Activated CD4-positive, alpha-beta T cell treated with anti-CD3 and anti-CD28 coated beads, Interleukin-2, amount 10 ng/mL, durations not matched to agents 7 days and 5 days (primary cell): ENCODE results near the gene TAS2R8. TPM values are rescaled to one million over a fixed set of nuclear protein-coding genes. Genes with fewer than 3 reads are reported as not detected.

ENCODE experiments used
- CTCF ChIA-PET: fragments of 350-600 bp; sonication (Branson Sonifier 250); formaldehyde crosslinking; loops from one replicate; lab custom pipeline; 2021; ENCODE audit warnings: antibody characterized with exemption; lab: Charles Lee
- POLR2A ChIA-PET: fragments of 350-600 bp; sonication (Branson Sonifier 250); formaldehyde crosslinking; loops from one replicate; lab custom pipeline; 2021; ENCODE audit warnings: antibody characterized with exemption; lab: Charles Lee
- DNase-seq: peaks from one replicate; pipeline ENCODE4 v3.0.0-alpha.2; 2020
- H3K27ac Mint-ChIP-seq: one replicate; pipeline ENCODE4 v1.8.0; 2021; ENCODE audit warnings: mild to moderate bottlenecking, moderate library complexity, mixed read lengths
- H3K27me3 Mint-ChIP-seq: one replicate; pipeline ENCODE4 v1.8.0; 2021; ENCODE audit warnings: mixed read lengths
- H3K36me3 Mint-ChIP-seq: one replicate; pipeline ENCODE4 v1.8.0; 2021; ENCODE audit warnings: low read depth, mixed read lengths
- H3K4me1 Mint-ChIP-seq: one replicate; pipeline ENCODE4 v1.8.0; 2021; ENCODE audit warnings: mixed read lengths
- H3K4me3 Mint-ChIP-seq: one replicate; pipeline ENCODE4 v1.8.0; 2021; ENCODE audit warnings: mild to moderate bottlenecking, moderate library complexity, mixed read lengths
- H3K9me3 Mint-ChIP-seq: one replicate; pipeline ENCODE4 v1.8.0; 2021; ENCODE audit warnings: mixed read lengths
- total RNA-seq, 2 experiments: library from RNA; stranded (reverse); gene quantifications; one replicate each; pipeline ENCODE4 v1.2.3, GENCODE V29; 2021

The TAS2R8 gene, protein sequence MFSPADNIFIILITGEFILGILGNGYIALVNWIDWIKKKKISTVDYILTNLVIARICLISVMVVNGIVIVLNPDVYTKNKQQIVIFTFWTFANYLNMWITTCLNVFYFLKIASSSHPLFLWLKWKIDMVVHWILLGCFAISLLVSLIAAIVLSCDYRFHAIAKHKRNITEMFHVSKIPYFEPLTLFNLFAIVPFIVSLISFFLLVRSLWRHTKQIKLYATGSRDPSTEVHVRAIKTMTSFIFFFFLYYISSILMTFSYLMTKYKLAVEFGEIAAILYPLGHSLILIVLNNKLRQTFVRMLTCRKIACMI
- not detected for total RNA-seq

DNA sequence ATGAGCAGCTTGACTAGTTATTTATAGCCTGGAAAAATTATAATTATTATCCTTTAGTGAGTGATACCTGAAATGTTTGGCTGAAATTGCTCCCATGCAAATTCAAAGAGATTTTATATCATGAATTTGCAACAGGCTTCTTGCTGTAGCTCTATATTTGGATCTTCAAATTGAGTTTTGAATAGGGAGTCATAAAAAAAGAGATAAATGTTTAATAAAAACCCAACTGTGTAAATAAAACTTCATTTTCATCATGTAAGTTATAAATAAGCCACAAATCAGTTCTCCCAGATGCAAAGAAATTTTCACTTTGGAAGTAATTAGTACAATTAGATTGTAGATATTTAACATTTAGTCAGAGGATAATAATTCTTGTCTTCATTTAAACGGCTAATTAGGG is at the start of gene TAS2R8:
TAS2R8 (minus strand) TSS at position 101 of the 400 bp plus-strand sequence. CDS start 306 bp downstream, outside the sequence.
- ChIA-PET POLR2A (no interaction called here), CTCF (no interaction called here)
- H3K36me3 Mint-ChIP-seq = no peaks in the 10 kb centered on the region
- H3K27ac Mint-ChIP-seq = no peak within 1 kb of the TSS
- H3K9me3 Mint-ChIP-seq = no peaks in the 10 kb centered on the region
- H3K27me3 Mint-ChIP-seq = peaks cover 37% of the 10 kb centered on the region
- DNase-seq = no peak
- H3K4me1 Mint-ChIP-seq = peaks cover 3% of the 10 kb centered on the region
- no peak within 1 kb of the TSS for H3K4me3 Mint-ChIP-seq

DNA sequence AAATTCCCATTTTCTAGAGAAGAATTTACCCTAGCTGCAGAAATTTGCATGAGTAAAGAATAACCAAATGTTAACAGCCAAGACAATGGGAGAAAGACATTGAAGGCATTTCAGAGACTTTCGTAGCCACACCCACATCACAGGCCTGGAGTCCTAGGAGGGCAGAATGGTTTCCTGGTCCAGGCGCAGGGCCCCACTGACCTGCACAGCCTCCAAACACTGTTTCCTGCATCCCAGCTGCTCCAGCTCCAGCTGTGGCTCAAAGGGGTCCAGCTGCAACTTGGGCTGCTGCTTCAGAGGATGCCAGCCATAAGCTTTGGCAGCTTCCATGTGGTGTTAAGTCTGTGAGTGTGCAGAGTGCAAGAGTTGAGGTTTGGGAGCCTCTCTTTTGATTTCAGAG is 48.7 kb upstream of the TAS2R8 start:
- ChIA-PET CTCF (no interaction called here), POLR2A (no interaction called here)
- Mint-ChIP-seq H3K4me1 (peaks cover 16% of the 10 kb centered on the region), H3K4me3 (no peak overlapping the region), H3K9me3 (peaks cover 40% of the 10 kb centered on the region), H3K27me3 (no peaks in the 10 kb centered on the region), H3K27ac (no peak overlapping the region), H3K36me3 (peaks cover 59% of the 10 kb centered on the region)
- no peak for DNase-seq

DNA sequence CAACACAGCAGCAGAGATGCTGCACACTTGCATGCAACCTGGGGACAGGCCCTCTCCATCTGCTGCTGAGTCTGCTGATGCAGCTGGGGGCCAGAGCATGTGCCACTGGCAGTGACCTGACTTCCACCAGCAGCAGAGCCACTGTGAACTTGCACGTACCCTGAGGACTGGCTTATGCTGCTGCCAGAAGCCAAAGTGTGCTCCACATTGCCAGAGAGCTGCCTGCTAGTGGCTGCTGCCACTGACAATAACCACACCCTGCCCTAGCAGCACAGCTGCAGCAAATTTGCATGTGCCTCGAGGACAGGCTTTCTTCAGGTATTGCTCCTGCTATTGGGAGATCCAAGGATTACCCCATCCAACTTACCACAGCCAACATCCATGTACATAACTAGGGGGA is 46.7 kb upstream of the TAS2R8 start:
- peaks cover 44% of the 10 kb centered on the region for H3K9me3 Mint-ChIP-seq
- no peak overlapping the region for H3K4me3 Mint-ChIP-seq
- no peak overlapping the region for H3K27ac Mint-ChIP-seq
- POLR2A ChIA-PET = no interaction called here
- H3K36me3 Mint-ChIP-seq = peaks cover 55% of the 10 kb centered on the region
- no peaks in the 10 kb centered on the region for H3K27me3 Mint-ChIP-seq
- DNase-seq = no peak
- H3K4me1 Mint-ChIP-seq = peaks cover 36% of the 10 kb centered on the region
- CTCF ChIA-PET = no interaction called here

DNA sequence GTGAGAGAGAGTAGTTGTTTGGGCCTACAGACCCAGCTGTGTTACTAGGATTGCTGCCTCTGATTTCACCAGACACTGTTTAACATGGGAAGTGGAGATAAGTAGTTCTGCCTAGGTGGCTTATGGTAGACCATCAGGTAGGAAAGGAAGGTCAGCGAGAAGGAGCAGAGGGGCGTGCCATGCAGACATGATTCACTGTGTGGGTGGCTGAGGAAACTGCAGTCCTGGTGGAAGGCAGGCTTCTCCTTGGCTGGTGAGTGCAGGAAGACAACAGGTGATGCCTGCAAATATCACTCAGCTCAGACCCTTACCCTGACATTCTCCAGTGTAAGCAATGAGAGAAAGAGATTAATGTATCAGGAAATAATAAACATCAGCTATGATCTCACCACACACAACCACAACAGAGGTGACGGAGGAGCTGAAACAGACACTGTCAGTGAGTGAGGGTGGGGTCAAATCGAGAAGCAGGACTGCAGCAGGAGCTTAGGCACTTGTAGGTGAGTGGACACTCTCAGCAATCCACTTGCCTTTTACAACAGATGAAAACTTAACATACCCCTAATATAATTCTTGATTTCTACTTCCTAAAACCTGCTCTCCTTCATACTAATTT is 44.3 kb upstream of the TAS2R8 start:
- Mint-ChIP-seq H3K9me3 (peaks cover 26% of the 10 kb centered on the region), H3K27ac (peak overlapping the region; percentile 32), H3K27me3 (no peaks in the 10 kb centered on the region), H3K36me3 (peaks cover 53% of the 10 kb centered on the region), H3K4me3 (no peak overlapping the region), H3K4me1 (peaks cover 43% of the 10 kb centered on the region)
- POLR2A ChIA-PET = no interaction called here
- CTCF ChIA-PET = no interaction called here
- no peak for DNase-seq

DNA sequence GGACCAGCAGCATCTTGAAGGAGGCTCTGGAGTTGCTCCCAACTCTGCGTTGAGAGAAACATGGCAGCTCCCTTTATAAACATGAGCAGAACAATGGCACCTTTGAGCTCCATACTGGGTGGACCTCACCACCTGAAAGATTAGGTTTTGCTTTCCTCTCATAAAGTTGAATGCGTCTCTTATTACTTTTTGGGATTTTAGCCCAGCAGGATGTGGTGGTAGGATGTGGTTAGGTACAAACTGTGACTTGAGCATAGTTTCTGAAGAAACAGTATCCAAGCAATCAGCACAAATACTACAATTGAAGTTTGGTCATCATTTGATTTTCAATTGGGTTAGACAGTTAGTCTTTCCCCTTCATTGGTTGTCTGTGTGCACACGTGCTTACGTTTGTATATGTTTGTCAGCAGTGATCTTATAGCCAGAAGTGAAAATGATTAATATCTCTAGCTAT is 42.4 kb upstream of the TAS2R8 start, which contains the start of gene PRR4:
PRR4 (minus strand) TSS at position 51 of the 454 bp plus-strand sequence; CDS start at position 13, 38 bp downstream.
- peaks cover 16% of the 10 kb centered on the region for H3K9me3 Mint-ChIP-seq
- POLR2A ChIA-PET = no interaction called here
- no peak within 1 kb of the TSS for H3K4me3 Mint-ChIP-seq
- H3K27me3 Mint-ChIP-seq = no peaks in the 10 kb centered on the region
- CTCF ChIA-PET = no interaction called here
- peak; percentile 69 for DNase-seq
- peaks cover 43% of the 10 kb centered on the region for H3K4me1 Mint-ChIP-seq
- peak within 1 kb of the TSS; percentile 76 for H3K27ac Mint-ChIP-seq
- peaks cover 42% of the 10 kb centered on the region for H3K36me3 Mint-ChIP-seq

DNA sequence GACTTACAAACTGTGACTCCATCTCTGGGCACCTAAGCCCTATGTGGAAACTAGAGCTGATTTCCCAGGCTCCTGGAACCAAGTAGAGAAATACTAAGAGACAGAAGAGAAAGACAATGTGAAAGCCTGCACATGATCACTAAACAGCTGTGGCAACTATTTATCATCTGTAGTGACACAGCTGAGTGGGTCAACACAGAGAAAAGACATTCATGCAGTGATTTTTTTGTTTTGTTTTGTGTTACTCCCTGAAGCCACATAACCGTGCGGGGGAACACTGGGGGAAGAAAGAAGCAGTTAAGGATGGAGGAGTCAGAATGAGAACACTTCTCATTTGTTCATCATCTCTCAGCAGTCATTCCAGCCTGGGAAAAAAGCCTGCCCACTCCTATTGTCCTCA is 40.7 kb upstream of the TAS2R8 start:
- H3K9me3 Mint-ChIP-seq = peaks cover 16% of the 10 kb centered on the region
- H3K4me1 Mint-ChIP-seq = peaks cover 43% of the 10 kb centered on the region
- DNase-seq = no peak
- H3K27me3 Mint-ChIP-seq = no peaks in the 10 kb centered on the region
- no peak overlapping the region for H3K4me3 Mint-ChIP-seq
- H3K27ac Mint-ChIP-seq = no peak overlapping the region
- H3K36me3 Mint-ChIP-seq = peaks cover 42% of the 10 kb centered on the region
- ChIA-PET CTCF (interaction anchor here (0.6 kb wide), 1 partner anchor 1824 kb away, joined by 3 read pairs; no protein-coding TSS in a partner anchor), POLR2A (no interaction called here)

DNA sequence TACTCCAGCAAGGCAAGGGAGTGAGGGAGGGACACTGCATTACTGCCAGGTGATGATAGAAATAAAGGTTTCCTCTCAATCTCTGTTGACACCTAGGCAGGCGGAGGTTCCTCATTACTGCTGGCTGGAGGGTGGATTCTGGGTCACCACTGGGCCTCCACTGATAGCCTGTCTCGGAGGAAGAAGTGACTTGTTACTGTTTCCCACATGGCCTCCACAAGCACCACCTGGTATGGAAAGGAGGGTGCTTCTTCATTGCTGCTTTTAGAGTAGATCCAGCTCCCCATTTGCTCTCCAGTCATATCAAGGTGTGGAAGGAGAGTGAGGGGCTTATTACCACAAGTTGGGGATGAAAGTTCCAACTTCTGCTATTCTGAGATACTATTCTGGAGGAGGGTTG is 35.8 kb upstream of the TAS2R8 start:
- H3K4me1 Mint-ChIP-seq = peaks cover 2% of the 10 kb centered on the region
- DNase-seq = no peak
- ChIA-PET POLR2A (no interaction called here), CTCF (no interaction called here)
- no peak overlapping the region for H3K4me3 Mint-ChIP-seq
- H3K27me3 Mint-ChIP-seq = no peaks in the 10 kb centered on the region
- peaks cover 18% of the 10 kb centered on the region for H3K36me3 Mint-ChIP-seq
- H3K27ac Mint-ChIP-seq = no peak overlapping the region
- no peaks in the 10 kb centered on the region for H3K9me3 Mint-ChIP-seq

DNA sequence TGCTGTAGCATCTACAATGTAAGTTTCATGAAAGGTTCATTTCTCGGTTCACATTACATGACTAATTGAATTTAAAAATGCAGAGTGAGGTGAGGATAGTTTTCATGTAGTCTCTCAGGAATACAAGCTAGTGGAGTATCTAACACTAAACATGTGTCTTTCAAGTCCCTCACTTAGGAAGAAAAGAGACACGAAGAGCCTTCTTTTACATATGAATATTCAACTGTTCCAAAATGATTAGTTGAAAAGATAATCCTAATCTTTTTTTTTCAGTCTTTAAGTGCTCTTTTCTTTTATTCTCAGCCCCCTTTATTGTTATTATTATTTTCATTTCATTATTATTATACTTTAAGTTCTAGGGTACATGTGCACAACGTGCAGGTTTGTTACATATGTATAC is 31.4 kb upstream of the TAS2R8 start:
- no peak for DNase-seq
- POLR2A ChIA-PET = no interaction called here
- H3K4me3 Mint-ChIP-seq = no peak overlapping the region
- H3K9me3 Mint-ChIP-seq = no peaks in the 10 kb centered on the region
- CTCF ChIA-PET = no interaction called here
- H3K4me1 Mint-ChIP-seq = no peaks in the 10 kb centered on the region
- no peaks in the 10 kb centered on the region for H3K27me3 Mint-ChIP-seq
- no peak overlapping the region for H3K27ac Mint-ChIP-seq
- H3K36me3 Mint-ChIP-seq = peaks cover 7% of the 10 kb centered on the region

DNA sequence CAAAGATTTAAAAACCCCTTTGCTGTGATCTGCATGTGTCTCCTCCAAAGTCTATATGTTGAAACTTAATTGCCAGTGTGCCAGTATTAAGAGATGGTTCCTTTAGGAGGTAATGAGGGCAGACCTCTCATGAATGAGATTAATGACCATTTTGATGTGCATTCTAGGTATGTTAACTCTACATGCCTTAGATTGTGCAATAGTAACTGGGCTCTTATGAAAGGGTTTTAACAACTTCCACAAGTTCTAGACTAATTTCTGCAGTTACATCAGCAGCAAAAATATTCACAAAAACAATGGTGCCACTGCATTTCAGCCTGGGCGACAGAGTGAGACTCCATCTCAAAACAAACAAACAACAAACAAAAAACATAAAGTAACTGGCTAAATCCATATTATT is 22.9 kb upstream of the TAS2R8 start:
- Mint-ChIP-seq H3K4me1 (no peaks in the 10 kb centered on the region), H3K36me3 (no peaks in the 10 kb centered on the region), H3K27me3 (no peaks in the 10 kb centered on the region), H3K9me3 (no peaks in the 10 kb centered on the region), H3K27ac (no peak overlapping the region), H3K4me3 (no peak overlapping the region)
- ChIA-PET POLR2A (no interaction called here), CTCF (no interaction called here)
- DNase-seq = no peak

DNA sequence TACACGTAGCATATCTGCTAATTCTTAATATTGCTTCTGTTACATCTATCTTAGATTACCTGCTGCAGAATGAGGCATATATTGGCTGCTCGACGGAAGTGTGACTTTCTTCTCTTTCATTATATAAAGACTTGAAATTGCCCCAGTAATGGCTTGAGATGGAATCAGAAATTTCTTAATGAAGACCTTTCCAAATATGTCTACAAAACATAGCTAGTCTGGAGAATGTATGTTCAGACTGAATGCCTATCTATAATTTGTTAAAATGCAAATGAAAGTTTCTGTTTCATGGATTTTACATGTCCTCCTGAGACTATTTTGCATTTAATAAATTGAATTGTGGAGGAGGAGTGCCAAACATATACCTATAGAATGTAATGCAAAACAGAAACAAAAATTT is 19.2 kb upstream of the TAS2R8 start, which contains the start of gene TAS2R10:
TAS2R10 (minus strand) TSS at position 101 of the 400 bp plus-strand sequence; CDS start at position 12, 89 bp downstream.
- POLR2A ChIA-PET = no interaction called here
- Mint-ChIP-seq H3K36me3 (no peaks in the 10 kb centered on the region), H3K4me1 (no peaks in the 10 kb centered on the region), H3K4me3 (no peak within 1 kb of the TSS), H3K27me3 (no peaks in the 10 kb centered on the region), H3K27ac (no peak within 1 kb of the TSS), H3K9me3 (no peaks in the 10 kb centered on the region)
- DNase-seq = no peak
- CTCF ChIA-PET = no interaction called here

DNA sequence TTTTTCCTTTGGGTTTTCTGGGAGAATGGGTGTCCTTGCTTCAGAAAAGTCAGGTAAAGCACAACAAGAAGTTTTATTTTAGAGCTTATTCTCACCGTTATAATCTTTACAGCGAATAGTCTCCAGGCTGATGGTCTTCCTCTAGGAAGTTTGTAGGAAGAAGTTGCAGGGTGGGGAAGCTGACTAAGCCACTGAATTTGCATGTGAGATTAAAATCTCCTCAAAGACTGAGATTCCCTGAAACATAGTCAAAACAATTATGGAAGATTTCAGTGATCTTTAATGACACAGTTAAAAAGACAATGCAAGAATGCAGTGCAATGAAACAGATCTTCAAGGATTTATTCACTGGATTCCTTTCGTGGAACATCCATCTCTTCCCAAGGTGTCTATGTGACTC is 17.9 kb upstream of the TAS2R8 start:
- H3K27me3 Mint-ChIP-seq = no peaks in the 10 kb centered on the region
- H3K27ac Mint-ChIP-seq = no peak overlapping the region

DNA sequence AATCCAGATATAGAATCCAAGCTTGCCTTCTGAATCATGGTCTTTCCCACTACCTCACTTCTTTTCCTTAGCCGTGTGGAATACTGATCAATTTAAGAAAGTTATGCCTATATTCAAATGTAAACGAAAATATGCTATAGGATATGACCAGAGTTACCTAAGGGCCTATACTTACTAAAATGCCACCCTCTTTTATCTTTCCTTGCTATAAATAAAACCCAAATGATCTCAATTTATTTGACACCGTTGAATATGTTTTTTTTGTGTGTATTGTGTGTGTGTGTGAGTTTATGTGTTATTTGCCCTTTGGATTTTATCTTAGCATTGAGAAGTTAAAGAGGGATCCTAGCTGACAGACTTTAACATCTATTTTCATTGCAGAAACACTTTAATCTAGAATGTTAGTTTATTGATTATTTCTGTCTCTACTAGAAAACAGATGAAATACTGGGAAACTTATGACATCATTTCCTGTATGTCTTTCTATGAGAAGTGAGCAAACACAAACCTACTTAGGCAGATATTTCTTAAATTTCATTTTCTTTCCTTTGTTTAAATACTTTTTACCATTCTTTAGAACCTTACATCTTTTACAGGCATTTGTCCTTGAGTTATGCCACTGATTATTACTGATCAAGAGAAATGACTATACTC is 4.9 kb upstream of the TAS2R8 start:
- peaks cover 5% of the 10 kb centered on the region for H3K4me1 Mint-ChIP-seq
- H3K4me3 Mint-ChIP-seq = no peak overlapping the region
- peaks cover 38% of the 10 kb centered on the region for H3K27me3 Mint-ChIP-seq
- no peak for DNase-seq
- ChIA-PET POLR2A (no interaction called here), CTCF (no interaction called here)
- H3K27ac Mint-ChIP-seq = no peak overlapping the region
- no peaks in the 10 kb centered on the region for H3K36me3 Mint-ChIP-seq
- H3K9me3 Mint-ChIP-seq = no peaks in the 10 kb centered on the region

More for the DNA sequence above, 17.9 kb upstream of the TAS2R8 start:
- H3K9me3 Mint-ChIP-seq = no peaks in the 10 kb centered on the region
- no peak for DNase-seq
- H3K4me1 Mint-ChIP-seq = no peaks in the 10 kb centered on the region
- ChIA-PET POLR2A (no interaction called here), CTCF (no interaction called here)
- no peaks in the 10 kb centered on the region for H3K36me3 Mint-ChIP-seq
- H3K4me3 Mint-ChIP-seq = no peak overlapping the region

DNA sequence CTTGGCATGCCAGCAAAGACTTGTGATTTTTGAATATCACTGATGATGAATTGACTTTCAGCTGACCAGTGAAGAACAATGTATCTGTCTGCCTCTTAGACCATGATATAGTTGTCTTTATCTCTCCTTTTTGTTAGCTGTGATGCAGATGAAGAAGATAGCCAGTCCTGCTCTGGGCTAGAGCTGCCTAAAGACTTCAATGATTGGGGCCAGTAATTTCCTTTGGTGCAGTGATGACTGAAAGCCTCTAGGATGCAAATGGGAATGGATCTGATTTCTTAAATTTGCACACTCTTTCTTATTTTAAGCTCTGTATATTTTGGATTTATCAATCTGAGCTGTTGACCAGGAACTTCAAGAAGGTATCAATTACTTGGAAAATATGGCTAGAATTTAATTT is 3.0 kb upstream of the TAS2R8 start, which contains the start of gene TAS2R9:
TAS2R9 (minus strand) TSS at position 101 of the 400 bp plus-strand sequence; CDS start at position 8, 93 bp downstream.
- no peak within 1 kb of the TSS for H3K4me3 Mint-ChIP-seq
- DNase-seq = no peak
- ChIA-PET POLR2A (no interaction called here), CTCF (no interaction called here)
- H3K36me3 Mint-ChIP-seq = no peaks in the 10 kb centered on the region
- peaks cover 39% of the 10 kb centered on the region for H3K27me3 Mint-ChIP-seq
- peaks cover 5% of the 10 kb centered on the region for H3K4me1 Mint-ChIP-seq
- no peaks in the 10 kb centered on the region for H3K9me3 Mint-ChIP-seq
- no peak within 1 kb of the TSS for H3K27ac Mint-ChIP-seq
